Mesendoderm (in vitro differentiated cells): ENCODE results near the gene PKP3.

Experiments
- DNase-seq: peaks from one replicate; pipeline ENCODE4 v3.0.0; 2013
- H2AK5ac ChIP-seq: 2 replicates; pipeline ENCODE4 v1.6.1; 2013; ENCODE audit warnings: low read length, inconsistent platforms
- H2BK120ac ChIP-seq: 2 replicates; pipeline ENCODE4 v1.6.1; 2013; ENCODE audit warnings: low read depth, mild to moderate bottlenecking, low read length, moderate library complexity, mixed read lengths
- H2BK15ac ChIP-seq: replicated peaks from 2 replicates; pipeline ENCODE4 v1.6.1; 2013; ENCODE audit warnings: low read depth, mild to moderate bottlenecking, moderate library complexity
- H2BK5ac ChIP-seq: 2 replicates; pipeline ENCODE4 v1.6.1; 2013; ENCODE audit warnings: low read length, inconsistent platforms
- H3K18ac ChIP-seq: 2 replicates; pipeline ENCODE4 v1.6.1; 2013; ENCODE audit warnings: mild to moderate bottlenecking, low read length, mixed read lengths
- H3K23ac ChIP-seq: one replicate; pipeline ENCODE4 v1.6.1; 2013; ENCODE audit warnings: low read length
- H3K27ac ChIP-seq: 2 replicates; pipeline ENCODE4 v1.5.1; 2013; ENCODE audit warnings: low read depth, mild to moderate bottlenecking, inconsistent platforms, low read length, moderate library complexity
- H3K27me3 ChIP-seq: 2 replicates; pipeline ENCODE4 v1.6.1; 2013; ENCODE audit warnings: low read length, control low read depth, mild to moderate bottlenecking, inconsistent platforms; ENCODE audit not compliant: insufficient read depth, poor library complexity
- H3K36me3 ChIP-seq: 2 replicates; pipeline ENCODE4 v1.6.1; 2013; ENCODE audit warnings: low read length, inconsistent platforms; ENCODE audit not compliant: control insufficient read depth, insufficient read depth
- H3K4ac ChIP-seq: one replicate; pipeline ENCODE4 v1.6.1; 2013; ENCODE audit warnings: low read depth, mild to moderate bottlenecking, low read length, moderate library complexity
- H3K4me1 ChIP-seq: 2 replicates; pipeline ENCODE4 v1.6.1; 2013; ENCODE audit warnings: low read depth, low read length, inconsistent platforms; ENCODE audit not compliant: control insufficient read depth
- H3K4me2 ChIP-seq: 2 replicates; pipeline ENCODE4 v1.6.1; 2013; ENCODE audit warnings: low read length
- H3K4me3 ChIP-seq: 2 replicates; pipeline ENCODE4 v1.5.1; 2013; ENCODE audit warnings: mild to moderate bottlenecking, low read length
- H3K56ac ChIP-seq: one replicate; pipeline ENCODE4 v1.6.1; 2013; ENCODE audit warnings: low read length
- H3K79me1 ChIP-seq: 2 replicates; pipeline ENCODE4 v1.6.1; 2013; ENCODE audit warnings: low read length, inconsistent platforms
- H3K79me2 ChIP-seq: 2 replicates; pipeline ENCODE4 v1.6.1; 2013; ENCODE audit warnings: mild to moderate bottlenecking, low read length; ENCODE audit not compliant: control insufficient read depth, insufficient read depth
- H3K9ac ChIP-seq: 2 replicates; pipeline ENCODE4 v1.6.1; 2013; ENCODE audit warnings: low read length, inconsistent platforms
- H4K5ac ChIP-seq: one replicate; pipeline ENCODE4 v1.6.1; 2013; ENCODE audit warnings: low read length
- H4K8ac ChIP-seq: one replicate; pipeline ENCODE4 v1.6.1; 2013; ENCODE audit warnings: low read depth, mild to moderate bottlenecking, control low read depth, low read length, moderate library complexity
- WGBS: extraction: QIAGEN DNeasy Blood & Tissue Kit; methylation state at CpG from one replicate; pipeline ENCODE4 v1.1.7; 2013; ENCODE audit warnings: low lambda C conversion rate, missing lambda C conversion rate; ENCODE audit not compliant: insufficient coverage; ENCODE audit errors: extremely low coverage; 5-methylcytosine and 5-hydroxymethylcytosine counted together

The PKP3 gene

GRCh38 chr11:406796-407650, 13.0 kb downstream of the PKP3 start:
- peak overlapping the region; percentile 32 for H3K4me2 ChIP-seq
- H3K56ac ChIP-seq, result peak overlapping the region; percentile 84
- peak overlapping the region; percentile 5 for H4K8ac ChIP-seq
- no peak overlapping the region for H3K23ac ChIP-seq
- no peaks in the 10 kb centered on the region for H3K27me3 ChIP-seq
- H3K27ac ChIP-seq, result no peak overlapping the region
- no peaks in the 10 kb centered on the region for H3K79me2 ChIP-seq
- WGBS, result no CpG with 5 or more reads among the region's 91 CpGs
- peak overlapping the region; percentile 1 for H3K4me3 ChIP-seq
- H3K4ac ChIP-seq, result peak overlapping the region; percentile 26
- H3K18ac ChIP-seq, result peak overlapping the region; percentile 43
- H3K36me3 ChIP-seq, result no peaks in the 10 kb centered on the region
- H3K79me1 ChIP-seq, result no peaks in the 10 kb centered on the region
- H3K4me1 ChIP-seq, result no peaks in the 10 kb centered on the region
- H2BK5ac ChIP-seq, result no peak overlapping the region
- peak; percentile 89 for DNase-seq
- H2BK15ac ChIP-seq, result no peak overlapping the region
- H2AK5ac ChIP-seq, result no peak overlapping the region
- H3K9ac ChIP-seq, result peak overlapping the region; percentile 54
- no peak overlapping the region for H2BK120ac ChIP-seq
- H4K5ac ChIP-seq, result no peak overlapping the region

DNA sequence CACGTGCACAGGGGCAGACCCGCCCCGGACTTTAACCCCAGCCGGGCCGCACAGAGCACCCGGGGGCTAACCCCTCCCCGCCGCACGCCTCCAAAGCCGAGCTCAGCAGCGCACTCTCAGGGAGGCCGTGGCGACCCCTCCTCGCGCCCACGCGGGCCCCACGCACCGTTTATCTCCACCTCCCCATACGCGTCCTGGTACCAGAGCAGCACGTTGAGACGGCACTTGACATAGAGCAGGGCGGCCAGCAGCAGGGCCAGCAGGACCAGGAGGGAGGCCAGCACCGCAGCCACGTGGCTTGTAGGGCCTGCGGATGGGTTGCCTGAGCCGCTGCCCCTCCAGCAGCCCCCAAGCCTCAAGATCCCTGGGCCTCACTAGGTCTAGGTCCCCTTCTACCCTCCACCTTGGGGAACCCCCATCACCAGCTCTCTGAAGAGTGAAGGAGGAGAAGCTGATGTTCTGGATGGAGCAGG, 13.7 kb downstream of the PKP3 start:
- H3K4me2 ChIP-seq, result no peak overlapping the region
- no peaks in the 10 kb centered on the region for H3K79me1 ChIP-seq
- no peak overlapping the region for H3K4me3 ChIP-seq
- no peaks in the 10 kb centered on the region for H3K79me2 ChIP-seq
- H3K23ac ChIP-seq, result no peak overlapping the region
- H3K18ac ChIP-seq, result no peak overlapping the region
- no peak overlapping the region for H2BK120ac ChIP-seq
- no peak overlapping the region for H4K8ac ChIP-seq
- H3K27me3 ChIP-seq, result no peaks in the 10 kb centered on the region
- no peak overlapping the region for H3K9ac ChIP-seq
- H4K5ac ChIP-seq, result no peak overlapping the region
- H3K4ac ChIP-seq, result no peak overlapping the region
- no peak overlapping the region for H2AK5ac ChIP-seq
- no peak overlapping the region for H2BK5ac ChIP-seq
- no peak overlapping the region for H3K27ac ChIP-seq
- no peaks in the 10 kb centered on the region for H3K36me3 ChIP-seq
- peak overlapping the region; percentile 67 for H3K56ac ChIP-seq
- H3K4me1 ChIP-seq, result no peaks in the 10 kb centered on the region
- no peak for DNase-seq
- WGBS, result no CpG with 5 or more reads among the region's 28 CpGs
- no peak overlapping the region for H2BK15ac ChIP-seq

GRCh38 chr11:408154-409007, 14.4 kb downstream of the PKP3 start:
- Histone ChIP-seq H3K27ac (no peak overlapping the region), H3K9ac (no peak overlapping the region), H3K4me2 (no peak overlapping the region), H3K27me3 (no peaks in the 10 kb centered on the region), H3K4me1 (no peaks in the 10 kb centered on the region), H3K18ac (no peak overlapping the region), H2BK120ac (no peak overlapping the region), H4K5ac (no peak overlapping the region), H4K8ac (no peak overlapping the region), H3K23ac (no peak overlapping the region), H2AK5ac (no peak overlapping the region), H3K36me3 (no peaks in the 10 kb centered on the region), H3K79me1 (no peaks in the 10 kb centered on the region), H3K79me2 (no peaks in the 10 kb centered on the region), H2BK15ac (no peak overlapping the region), H3K4me3 (no peak overlapping the region), H3K4ac (no peak overlapping the region), H2BK5ac (no peak overlapping the region), H3K56ac (no peak overlapping the region)
- no CpG with 5 or more reads among the region's 15 CpGs for WGBS
- DNase-seq, result no peak

- Histone ChIP-seq H3K27me3 (no peaks in the 10 kb centered on the region), H2BK15ac (no peak overlapping the region), H3K23ac (no peak overlapping the region), H2BK120ac (no peak overlapping the region), H3K4me3 (no peak overlapping the region), H3K4me2 (no peak overlapping the region), H3K18ac (no peak overlapping the region), H3K4me1 (no peaks in the 10 kb centered on the region), H4K5ac (no peak overlapping the region), H3K9ac (no peak overlapping the region), H2BK5ac (no peak overlapping the region), H3K79me1 (no peaks in the 10 kb centered on the region), H3K36me3 (no peaks in the 10 kb centered on the region), H3K4ac (no peak overlapping the region), H4K8ac (no peak overlapping the region), H2AK5ac (no peak overlapping the region), H3K56ac (no peak overlapping the region), H3K79me2 (no peaks in the 10 kb centered on the region), H3K27ac (no peak overlapping the region)
- WGBS, result no CpG with 5 or more reads among the region's 7 CpGs
- no peak for DNase-seq
Measured at GRCh38 chr11:409008-409599, 15.1 kb downstream of the PKP3 start.

DNA sequence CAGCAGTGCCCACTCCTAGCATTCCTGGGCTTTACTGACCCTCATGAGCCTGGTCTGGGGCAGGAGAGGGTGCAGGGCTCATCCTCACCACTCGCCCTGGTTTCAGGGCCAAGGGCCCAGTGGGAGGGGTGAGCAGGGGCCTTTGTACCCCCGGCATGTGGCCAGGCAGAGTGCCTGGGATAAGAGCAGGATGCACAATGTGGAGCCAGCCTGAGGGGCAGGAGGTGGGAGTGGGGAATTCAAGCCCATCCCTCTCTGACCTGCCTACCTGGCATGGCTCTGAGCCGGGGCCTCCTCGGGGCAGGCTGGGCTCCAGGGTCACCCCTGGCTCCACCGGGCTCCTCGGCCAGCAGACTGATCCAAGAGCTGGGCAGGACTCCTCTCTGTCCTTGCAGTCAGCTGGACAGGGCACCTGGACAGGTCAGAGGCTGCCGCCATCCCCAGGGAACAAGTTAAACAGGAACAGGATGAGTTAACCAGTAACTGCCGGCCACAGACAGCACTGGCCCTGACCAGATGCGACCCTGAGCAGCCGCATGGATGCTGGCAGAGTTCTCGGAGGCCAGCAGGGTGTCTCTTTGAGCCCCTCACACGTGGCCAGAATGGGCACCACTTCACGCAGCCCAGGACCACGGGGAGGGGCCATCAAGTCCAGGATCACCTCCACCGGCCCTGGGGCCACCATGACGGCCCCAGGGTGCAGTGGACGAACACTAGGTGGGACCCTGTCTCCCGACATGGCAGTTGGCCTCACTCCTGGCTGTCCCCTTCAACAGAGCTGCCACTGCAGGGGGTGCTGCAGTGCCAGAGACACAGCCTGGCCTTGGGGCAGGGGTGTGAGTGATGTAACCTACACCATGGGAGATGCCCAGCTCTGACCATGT, 15.8 kb downstream of the PKP3 start:
- H3K79me2 ChIP-seq, result no peaks in the 10 kb centered on the region
- no peaks in the 10 kb centered on the region for H3K4me1 ChIP-seq
- no peak overlapping the region for H4K8ac ChIP-seq
- no peaks in the 10 kb centered on the region for H3K27me3 ChIP-seq
- H3K56ac ChIP-seq, result no peak overlapping the region
- no CpG with 5 or more reads among the region's 18 CpGs for WGBS
- H3K4me3 ChIP-seq, result no peak overlapping the region
- no peak overlapping the region for H2AK5ac ChIP-seq
- H4K5ac ChIP-seq, result no peak overlapping the region
- H3K4ac ChIP-seq, result no peak overlapping the region
- no peaks in the 10 kb centered on the region for H3K36me3 ChIP-seq
- H3K23ac ChIP-seq, result no peak overlapping the region
- no peak overlapping the region for H2BK15ac ChIP-seq
- H3K18ac ChIP-seq, result no peak overlapping the region
- no peak overlapping the region for H3K27ac ChIP-seq
- H3K4me2 ChIP-seq, result no peak overlapping the region
- no peak overlapping the region for H2BK5ac ChIP-seq
- no peak for DNase-seq
- H3K9ac ChIP-seq, result no peak overlapping the region
- H3K79me1 ChIP-seq, result no peaks in the 10 kb centered on the region
- H2BK120ac ChIP-seq, result no peak overlapping the region
